Brain microvascular endothelial cell (primary cell): Measurements from ENCODE around the gene TJP1.
"Not testable (repeated sequence)": the region's sequence is repeated elsewhere in the genome, so short reads cannot be mapped to it uniquely, and the experiment has no call there.

Experiments
- DNase-seq: peaks from one replicate; pipeline ENCODE4 v3.0.0-alpha.2; 2020
- H3K27ac ChIP-seq: fragments of 250-450 bp; sonication (Bioruptor Pico); 2 replicates; pipeline ENCODE4 v1.5.1; 2020; ENCODE audit warnings: mild to moderate bottlenecking, moderate library complexity
- H3K27me3 ChIP-seq: fragments of 250-450 bp; sonication (Bioruptor Pico); replicated peaks from 2 replicates; pipeline ENCODE4 v1.5.1; 2020; ENCODE audit warnings: mild to moderate bottlenecking
- H3K36me3 ChIP-seq: fragments of 250-450 bp; sonication (Bioruptor Pico); replicated peaks from 2 replicates; pipeline ENCODE4 v1.5.1; 2020; ENCODE audit warnings: mild to moderate bottlenecking
- H3K4me3 ChIP-seq: 2 replicates; pipeline ENCODE4 v1.5.1; 2011; ENCODE audit warnings: low read depth, mild to moderate bottlenecking, control low read depth, low read length, moderate library complexity
- CTCF ChIP-seq: IDR thresholded peaks from 2 replicates; pipeline ENCODE4 v1.5.1; 2011; ENCODE audit warnings: low read depth, mild to moderate bottlenecking, moderate library complexity, low read length, control low read depth, inconsistent platforms; ENCODE audit errors: missing control alignments
- in situ Hi-C: cut with HindIII; loops from 2 replicates; pipeline ENCODE4 v1.10.0; 2017; ENCODE audit warnings: low sequenced_read_pairs, low pct_ligation_motif_present

Gene TJP1

GRCh38 chr15:29765234-29765841 lies 56.9 kb downstream of the TJP1 start:
- Histone ChIP-seq H3K4me3 (no peak overlapping the region), H3K27me3 (no peaks in the 10 kb centered on the region), H3K27ac (no peak overlapping the region), H3K36me3 (peaks cover 54% of the 10 kb centered on the region)
- in situ Hi-C loops, result no loop called here
- no peak for DNase-seq
- TF ChIP-seq CTCF, result no peak

- H3K4me3 ChIP-seq, result no peak overlapping the region
- no peak for DNase-seq
- H3K27ac ChIP-seq, result no peak overlapping the region
- H3K27me3 ChIP-seq, result no peaks in the 10 kb centered on the region
- in situ Hi-C loops, result no loop called here
- no peak for TF ChIP-seq CTCF
- H3K36me3 ChIP-seq, result peaks cover 33% of the 10 kb centered on the region
These were observed 62.7 kb downstream of the TJP1 start for GRCh38 chr15:29759596-29759995.

- Histone ChIP-seq H3K36me3 (peaks cover 24% of the 10 kb centered on the region), H3K4me3 (no peak overlapping the region), H3K27ac (no peak overlapping the region), H3K27me3 (no peaks in the 10 kb centered on the region)
- DNase-seq, result no peak
- no peak for TF ChIP-seq CTCF
- in situ Hi-C loops, result no loop called here
These were observed 65.7 kb downstream of the TJP1 start for GRCh38 chr15:29756358-29757267.

GRCh38 chr15:29754009-29754408 lies 68.3 kb downstream of the TJP1 start:
- H3K27me3 ChIP-seq, H3K27ac ChIP-seq, H3K36me3 ChIP-seq, H3K4me3 ChIP-seq, DNase-seq, in situ Hi-C loops: not testable (repeated sequence)

GRCh38 chr15:29753506-29753905 lies 68.8 kb downstream of the TJP1 start:
- Histone ChIP-seq H3K4me3 (no peak overlapping the region), H3K27ac (no peak overlapping the region), H3K27me3 (no peaks in the 10 kb centered on the region), H3K36me3 (peaks cover 5% of the 10 kb centered on the region)
- TF ChIP-seq CTCF, result no peak
- DNase-seq, result no peak
- in situ Hi-C loops, result no loop called here

- Histone ChIP-seq H3K36me3 (peaks cover 5% of the 10 kb centered on the region), H3K4me3 (no peak overlapping the region), H3K27me3 (no peaks in the 10 kb centered on the region), H3K27ac (no peak overlapping the region)
- in situ Hi-C loops, result no loop called here
- no peak for TF ChIP-seq CTCF
- DNase-seq, result no peak
These were observed 71.5 kb downstream of the TJP1 start for GRCh38 chr15:29750754-29751153.
